ENCODE results near the gene NR0B1. TPM values are rescaled to one million over a fixed set of nuclear protein-coding genes. Genes with fewer than 3 reads are reported as not detected.

Gene NR0B1
- total and polyA plus RNA-seq, 7 donors, result 0.06 TPM; not detected in 6

GRCh38 chrX:30310429-30311206, 1.4 kb upstream of the NR0B1 start:
- peaks cover 0 to 10% (median 3%) of the 10 kb centered on the region in 4 donors for H3K4me1 ChIP-seq
- no peak overlapping the region for H3K27ac ChIP-seq
- no peak for DNase-seq
- peaks cover 9 to 22% (median 9%) of the 10 kb centered on the region in 3 donors for H3K27me3 ChIP-seq
- no peaks in the 10 kb centered on the region for H3K9me3 ChIP-seq
- no peaks in the 10 kb centered on the region for H3K36me3 ChIP-seq
- no peak for TF ChIP-seq POLR2A (IDR thresholded peaks at IDR 0.05)
- intact Hi-C loops (cut with DNase I), result no loop called here
- WGBS, 2 donors, result 76 to 85% methylated on average over 5 of the region's 5 CpGs
- no peak overlapping the region for H3K4me3 ChIP-seq

- no peak for TF ChIP-seq POLR2AphosphoS5 (IDR thresholded peaks at IDR 0.05)
- peaks cover 0 to 10% (median 3%) of the 10 kb centered on the region in 4 donors for H3K4me1 ChIP-seq
- H3K36me3 ChIP-seq, result no peaks in the 10 kb centered on the region
- H3K9me3 ChIP-seq, result no peaks in the 10 kb centered on the region
- WGBS, 2 donors, result 4 to 17% methylated on average over 71 of the region's 71 CpGs
- H3K27me3 ChIP-seq, result peaks cover 9 to 22% (median 9%) of the 10 kb centered on the region in 3 donors
- intact Hi-C loops (cut with DNase I), result no loop called here
- H3K27ac ChIP-seq, result no peak overlapping the region
- peak overlapping the region in 2 of 4 donors; percentile 12 to 17 for H3K4me3 ChIP-seq
- no peak for DNase-seq
Measured at GRCh38 chrX:30308263-30309138, 689 bp downstream of the NR0B1 start.

DNA sequence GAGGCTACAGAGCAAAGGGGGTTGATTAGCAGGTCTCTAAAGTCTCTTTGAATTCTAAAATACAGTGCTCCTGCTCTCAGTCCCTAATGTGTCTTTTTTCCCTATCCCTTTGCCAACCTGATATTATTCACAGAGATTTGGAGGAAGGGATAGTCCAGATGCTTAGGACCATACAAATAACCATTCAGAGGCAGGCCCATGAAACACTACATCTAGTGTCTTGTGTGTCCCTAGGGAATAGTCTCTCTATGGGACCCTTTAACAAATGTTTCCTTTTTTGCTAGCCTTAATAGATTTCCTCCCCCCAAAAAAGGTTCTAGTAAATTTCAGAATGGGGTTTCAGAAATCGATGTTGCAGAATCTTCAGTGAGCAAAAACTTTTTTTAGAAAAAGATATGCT, 1.7 kb downstream of the NR0B1 start:
- intact Hi-C loops (cut with DNase I), result no loop called here
- Histone ChIP-seq H3K9me3 (no peaks in the 10 kb centered on the region), H3K36me3 (no peaks in the 10 kb centered on the region), H3K4me1 (peaks cover 0 to 10% (median 3%) of the 10 kb centered on the region in 4 donors), H3K27ac (no peak overlapping the region), H3K4me3 (no peak overlapping the region), H3K27me3 (peaks cover 9 to 22% (median 9%) of the 10 kb centered on the region in 3 donors)
- 93 to 94% methylated on average over 1 of the region's 1 CpG for WGBS, 2 donors
- no peak for DNase-seq
- TF ChIP-seq POLR2A (IDR thresholded peaks at IDR 0.05) (no peak), EP300 (IDR thresholded peaks at IDR 0.05) (no peak), CTCF (IDR thresholded peaks at IDR 0.05) (no peak), POLR2AphosphoS5 (IDR thresholded peaks at IDR 0.05) (no peak)

DNA sequence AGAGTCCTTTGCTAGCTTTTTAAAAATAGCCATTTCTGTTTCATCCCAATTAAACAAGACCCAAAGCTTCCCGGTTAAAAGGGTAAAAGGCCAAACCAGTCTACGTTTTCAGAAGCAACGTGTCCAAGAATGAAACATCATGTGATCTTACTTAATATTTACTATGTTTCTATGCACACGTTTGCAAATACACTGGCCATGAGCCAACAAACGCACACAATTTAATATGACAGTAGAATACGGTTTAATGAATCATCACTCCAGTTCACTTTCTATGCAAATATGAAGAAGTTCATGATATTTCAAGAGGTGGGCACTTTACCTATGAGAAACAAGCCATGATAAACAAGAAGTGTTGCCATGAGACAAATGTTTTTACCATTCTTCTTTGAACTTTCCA, 4.3 kb downstream of the NR0B1 start:
- WGBS, 2 donors, result 39 to 67% methylated on average over 6 of the region's 6 CpGs
- TF ChIP-seq EP300 (IDR thresholded peaks at IDR 0.05) (no peak), POLR2AphosphoS5 (IDR thresholded peaks at IDR 0.05) (no peak), POLR2A (IDR thresholded peaks at IDR 0.05) (no peak), CTCF (IDR thresholded peaks at IDR 0.05) (no peak)
- Histone ChIP-seq H3K4me3 (no peak overlapping the region), H3K27ac (no peak overlapping the region), H3K9me3 (no peaks in the 10 kb centered on the region), H3K27me3 (peaks cover 9 to 22% (median 9%) of the 10 kb centered on the region in 3 donors), H3K4me1 (peaks cover 0 to 10% (median 3%) of the 10 kb centered on the region in 4 donors), H3K36me3 (no peaks in the 10 kb centered on the region)
- no peak for DNase-seq
- intact Hi-C loops (cut with DNase I), result no loop called here

- WGBS, 2 donors, result 66 to 68% methylated on average over 6 of the region's 6 CpGs
- intact Hi-C loops (cut with DNase I), result no loop called here
- Histone ChIP-seq H3K27me3 (peaks cover 0 to 8% (median 2%) of the 10 kb centered on the region in 3 donors), H3K9me3 (no peaks in the 10 kb centered on the region), H3K4me3 (no peak overlapping the region), H3K4me1 (no peaks in the 10 kb centered on the region), H3K27ac (no peak overlapping the region), H3K36me3 (no peaks in the 10 kb centered on the region)
- TF ChIP-seq POLR2A (IDR thresholded peaks at IDR 0.05), result no peak
- no peak for DNase-seq
Measured at GRCh38 chrX:30302956-30303355, 6.2 kb downstream of the NR0B1 start.

DNA sequence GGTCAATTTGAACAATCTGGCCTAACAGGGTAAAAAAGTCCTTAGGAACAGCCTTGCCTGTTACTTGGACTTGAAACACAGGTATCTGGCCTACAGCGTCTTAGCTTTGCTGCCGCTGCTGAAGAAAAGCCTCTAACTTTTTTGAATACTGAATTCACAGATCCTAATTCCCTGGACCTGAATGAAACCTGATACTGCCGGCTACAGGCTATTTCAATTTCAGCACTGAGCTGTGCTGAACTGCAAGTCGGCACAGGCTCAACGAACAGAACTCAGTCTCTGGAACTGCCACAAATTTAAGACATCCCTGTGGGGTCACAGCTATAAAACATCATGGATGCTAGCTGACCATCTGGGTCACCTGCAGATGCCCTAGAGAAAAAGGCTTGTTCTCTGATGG, 7.2 kb downstream of the NR0B1 start:
- no peaks in the 10 kb centered on the region for H3K4me1 ChIP-seq
- no peaks in the 10 kb centered on the region for H3K9me3 ChIP-seq
- WGBS, 2 donors, result 33 to 62% methylated on average over 5 of the region's 5 CpGs
- intact Hi-C loops (cut with DNase I), result no loop called here
- H3K4me3 ChIP-seq, result no peak overlapping the region
- TF ChIP-seq POLR2AphosphoS5 (IDR thresholded peaks at IDR 0.05) (no peak), EP300 (IDR thresholded peaks at IDR 0.05) (no peak), CTCF (IDR thresholded peaks at IDR 0.05) (no peak), POLR2A (IDR thresholded peaks at IDR 0.05) (no peak)
- no peaks in the 10 kb centered on the region for H3K36me3 ChIP-seq
- H3K27me3 ChIP-seq, result no peaks in the 10 kb centered on the region
- no peak overlapping the region for H3K27ac ChIP-seq
- no peak for DNase-seq

Data from sigmoid colon (tissue), 7 donors.